Stimulated activated CD8-positive, alpha-beta memory T cell treated with anti-CD3 and anti-CD28 coated beads, Interleukin-7, amount 100 ng/mL, for 4 hours (primary cell): ENCODE results near the gene IGSF21.

Experiments
- DNase-seq, 2 donors: peaks; one replicate each; pipeline ENCODE4 v3.0.0-alpha.2; 2020; ENCODE audit warnings: low read depth in 2 of 2

Gene IGSF21

DNA sequence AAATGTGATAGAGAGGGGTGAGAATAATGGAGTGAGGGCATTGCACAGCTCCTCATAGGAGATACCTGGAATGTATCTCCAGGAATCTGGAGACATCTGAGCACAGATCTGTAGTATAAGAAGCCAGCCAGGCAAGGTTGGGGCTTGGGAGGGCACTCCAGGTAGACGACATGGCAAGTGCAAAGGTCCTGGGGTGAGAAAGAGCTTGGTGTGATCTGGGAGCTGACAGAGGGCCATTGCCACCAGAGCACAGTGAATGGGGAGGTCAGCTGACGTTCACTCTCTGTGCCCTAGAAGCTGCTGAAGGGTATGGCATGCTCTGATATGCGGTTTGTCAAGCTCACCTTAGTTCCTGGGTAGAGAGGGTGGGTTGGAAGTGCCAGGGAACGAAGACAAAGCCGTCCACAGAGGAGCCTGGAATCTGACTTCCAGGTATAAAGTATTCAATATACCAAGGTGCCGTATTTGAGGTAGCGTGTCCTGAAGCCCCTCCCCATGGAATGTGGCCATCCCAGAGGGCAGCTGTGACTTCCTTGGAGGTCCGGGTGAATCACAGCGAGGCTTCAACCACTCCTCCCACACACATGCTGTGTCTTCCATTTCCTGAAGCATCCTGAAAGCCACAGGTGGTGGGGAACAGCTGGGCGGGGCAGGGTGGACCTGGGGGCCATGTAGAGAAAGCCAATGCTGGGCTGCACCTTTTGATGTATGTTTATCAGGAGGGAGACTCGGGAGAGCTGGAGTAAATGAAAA, 190.5 kb downstream of the IGSF21 start:
- no peak for DNase-seq

GRCh38 chr1:18299441-18300338, 192.1 kb downstream of the IGSF21 start:
- DNase-seq = no peak

DNA sequence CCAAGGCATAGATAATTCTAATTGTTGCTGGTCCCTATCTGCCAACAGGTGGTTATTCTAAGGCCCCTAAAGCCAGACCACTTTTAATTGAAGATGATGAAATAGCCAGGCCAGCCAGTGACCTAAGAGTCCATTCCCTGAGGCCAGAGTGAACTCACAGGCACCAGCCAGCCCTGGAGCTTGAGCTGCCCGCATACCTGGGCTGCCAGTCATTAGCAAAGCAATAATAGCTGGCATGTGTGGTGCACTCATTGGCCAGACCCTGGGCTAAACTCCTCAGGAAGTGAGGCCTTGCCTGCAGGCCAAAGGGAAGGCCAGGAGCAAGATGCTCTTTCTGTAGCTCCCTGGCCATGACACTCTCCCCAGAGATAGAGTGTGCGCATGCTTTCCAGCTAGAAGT, 192.8 kb downstream of the IGSF21 start:
- no peak for DNase-seq

DNA sequence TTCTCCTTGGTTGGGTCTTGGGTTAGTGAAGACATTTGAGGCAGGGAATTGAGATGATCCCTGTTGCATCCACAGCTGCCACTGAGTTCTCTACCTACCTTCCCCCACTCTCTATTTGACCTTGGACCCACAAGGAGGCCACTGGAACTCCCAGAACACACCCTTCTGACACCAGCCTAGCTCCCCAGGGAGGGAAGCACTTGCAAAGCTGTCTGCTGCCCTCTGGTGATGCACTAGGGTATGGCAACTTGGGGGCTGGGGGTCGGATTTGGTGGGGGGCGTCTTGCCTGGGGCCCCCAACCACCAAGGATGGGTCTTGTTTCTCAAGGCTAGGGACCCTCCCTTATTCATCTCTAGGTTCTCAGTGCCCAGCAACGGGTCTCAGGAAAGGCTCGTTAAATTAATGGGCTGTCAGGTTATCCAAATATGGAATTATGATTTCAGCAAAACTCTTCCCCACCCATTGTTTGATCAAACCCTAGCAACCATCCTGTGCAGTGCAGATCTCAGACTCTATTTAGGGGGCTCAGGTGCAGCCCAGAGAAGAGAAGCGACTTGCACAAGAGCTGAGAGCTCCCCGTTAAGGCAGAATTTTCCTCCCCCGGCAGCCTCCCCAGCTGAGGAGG, 195.3 kb downstream of the IGSF21 start:
- no peak for DNase-seq

DNA sequence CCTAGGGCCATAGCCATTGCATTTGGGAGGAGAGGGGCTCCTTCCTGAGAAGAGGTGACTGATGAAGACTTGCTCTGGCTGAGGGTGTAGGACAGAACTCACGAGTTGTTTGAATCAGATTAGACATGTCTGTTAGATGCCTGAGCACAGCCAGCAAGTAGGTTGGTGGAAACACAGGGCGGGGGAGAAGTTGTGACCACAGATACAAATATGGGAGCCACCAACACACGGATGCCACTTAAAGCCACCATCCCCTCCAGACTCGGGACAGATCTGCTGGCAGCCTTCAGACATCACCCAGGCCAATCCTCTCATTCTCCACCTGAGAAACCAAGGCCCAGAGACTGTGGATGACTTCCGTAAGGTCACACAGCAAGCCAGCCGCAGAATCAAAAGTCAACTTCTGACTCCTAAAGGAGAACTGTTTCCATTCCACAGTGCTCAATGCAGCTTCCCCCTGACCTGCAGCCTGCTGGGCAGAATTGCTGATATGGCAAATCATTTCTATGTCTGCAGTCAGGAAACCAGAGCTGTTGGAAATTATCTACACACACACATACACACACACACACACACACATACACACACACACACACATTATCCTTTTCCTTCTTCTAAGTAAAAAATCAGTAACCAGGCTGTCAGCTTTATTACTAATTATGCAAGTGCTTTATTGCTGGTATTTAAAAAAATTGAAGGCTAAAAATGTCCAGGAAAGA, 196.7 kb downstream of the IGSF21 start:
- DNase-seq = no peak

GRCh38 chr1:18305182-18305795, 197.7 kb downstream of the IGSF21 start:
- no peak for DNase-seq

DNA sequence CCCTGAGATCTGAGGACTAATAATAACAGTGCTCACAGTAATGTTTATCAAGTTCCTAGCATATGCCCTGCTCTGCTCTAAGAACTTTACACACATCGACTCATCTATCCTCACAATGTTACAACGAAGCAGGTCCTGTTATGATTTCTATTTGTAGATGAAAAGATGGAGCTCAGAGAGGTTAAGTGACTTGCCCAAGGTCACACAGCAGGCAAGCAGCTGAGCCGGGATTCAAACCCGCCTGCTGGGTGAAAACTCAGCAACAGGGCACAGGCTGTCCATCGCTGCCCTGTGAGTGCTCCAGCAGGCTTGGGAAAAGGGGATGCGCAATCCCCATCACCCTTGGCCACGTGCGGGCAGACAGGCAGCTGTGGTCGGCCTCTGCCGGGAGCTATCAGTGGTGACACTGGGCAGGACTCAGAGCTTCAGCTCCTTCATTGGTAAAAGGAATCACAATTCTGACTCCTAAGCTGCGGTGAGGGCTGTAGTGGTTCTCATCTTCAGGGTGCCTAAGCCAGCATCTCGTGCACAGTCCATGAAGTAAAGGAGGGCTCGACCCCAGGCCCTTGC, 199.8 kb downstream of the IGSF21 start:
- DNase-seq = no peak

- DNase-seq = no peak
Measured at GRCh38 chr1:18309552-18310155, 202.1 kb downstream of the IGSF21 start.

DNA sequence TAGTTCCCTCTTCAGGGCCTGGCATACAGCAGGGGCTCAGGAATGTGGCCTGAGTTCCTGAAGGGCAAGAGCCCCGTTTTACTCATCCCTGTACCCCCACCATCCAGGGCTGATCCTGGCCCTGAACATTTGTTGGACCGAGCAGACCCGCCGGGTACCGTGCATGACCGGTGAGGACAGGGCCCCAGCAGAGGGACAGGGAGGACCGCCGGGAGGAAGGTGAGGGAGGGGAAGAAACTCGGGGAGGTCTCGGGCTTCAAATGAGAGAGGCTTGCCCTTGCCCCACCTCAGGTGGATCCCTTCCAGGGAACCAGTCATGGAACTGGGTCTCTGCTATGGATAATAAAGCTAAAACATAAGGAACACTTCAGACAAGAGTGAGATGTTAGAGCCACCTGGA, 205.4 kb downstream of the IGSF21 start:
- no peak for DNase-seq

- no peak for DNase-seq
Measured at GRCh38 chr1:18313523-18313922, 205.9 kb downstream of the IGSF21 start.

DNA sequence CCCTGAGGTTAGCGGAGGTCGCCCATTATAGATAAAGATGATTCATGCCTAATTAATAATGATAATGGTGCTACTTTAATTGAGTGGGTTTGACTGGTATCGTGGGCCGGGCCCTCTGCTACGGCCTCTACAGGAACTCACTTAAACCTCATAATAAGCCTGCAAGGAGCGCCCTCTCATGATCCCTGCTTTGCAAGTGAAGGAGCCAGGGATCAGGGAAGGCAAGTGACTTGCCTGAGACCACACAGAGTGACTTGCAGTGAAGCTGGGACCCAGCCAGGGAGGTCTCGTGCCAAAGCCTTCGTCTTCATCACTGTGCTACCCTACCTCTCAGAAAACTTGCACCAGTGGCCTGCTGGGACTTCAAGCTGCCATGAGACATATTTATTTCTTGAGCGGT, 206.8 kb downstream of the IGSF21 start:
- no peak for DNase-seq

GRCh38 chr1:18315449-18315848, 207.9 kb downstream of the IGSF21 start:
- DNase-seq = no peak

DNA sequence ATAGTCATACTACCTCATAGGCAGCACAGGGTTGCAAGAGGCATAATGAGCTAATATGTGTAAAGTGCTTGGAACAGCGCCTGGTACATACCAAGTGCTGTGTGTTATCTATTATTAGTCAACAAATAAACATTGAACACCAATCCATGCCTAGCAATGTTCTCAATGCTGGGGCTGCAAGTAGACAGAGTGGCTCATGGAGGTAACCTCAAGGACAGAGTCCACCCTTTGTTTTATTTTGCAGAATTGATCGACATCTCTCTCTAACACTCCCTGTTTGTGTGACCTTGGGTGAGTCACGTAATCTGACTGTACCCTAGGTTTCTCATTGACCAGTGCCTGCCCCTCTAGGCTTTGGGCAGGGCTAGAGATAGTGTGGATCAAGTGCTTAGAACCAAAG, 209.2 kb downstream of the IGSF21 start:
- DNase-seq = no peak

DNA sequence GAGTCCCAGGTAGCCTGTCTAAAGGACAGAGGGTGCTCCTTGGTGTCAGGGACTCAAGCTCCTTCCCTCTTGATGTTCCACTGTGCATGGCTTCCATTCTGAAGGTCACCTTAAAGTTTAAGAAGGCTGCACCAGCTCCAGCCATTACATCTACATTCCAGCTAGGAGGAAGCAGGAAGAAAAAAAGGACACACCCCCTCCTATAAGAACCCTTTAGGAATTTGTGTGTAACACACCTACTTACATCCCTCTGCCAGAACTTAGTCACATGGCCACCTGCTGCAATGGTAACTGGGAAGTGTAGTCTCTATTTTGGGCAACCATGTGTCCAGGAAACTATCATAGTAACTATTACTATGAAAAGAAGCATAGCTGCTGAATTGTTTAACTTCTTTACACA, 211.5 kb downstream of the IGSF21 start:
- DNase-seq = no peak

DNA sequence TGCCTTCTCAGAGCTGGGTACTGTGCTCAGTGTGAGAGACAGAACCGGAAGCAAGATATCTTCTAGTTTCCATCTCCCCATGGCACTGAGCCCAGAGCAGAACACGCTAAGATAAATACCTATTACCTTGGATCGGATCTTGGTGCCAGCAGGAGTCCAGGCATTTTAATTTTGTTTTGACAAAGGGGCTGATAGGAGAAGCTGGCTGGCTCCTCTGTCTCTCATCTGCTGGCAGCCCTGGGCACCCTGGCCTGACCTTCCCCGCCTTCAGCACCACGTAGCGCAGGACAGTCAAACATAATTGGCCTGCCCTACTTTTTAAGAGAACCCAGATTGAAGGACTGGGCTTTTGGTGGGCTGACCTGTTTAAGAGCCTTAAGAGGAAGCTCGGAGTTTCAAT, 212.5 kb downstream of the IGSF21 start:
- no peak for DNase-seq

DNA sequence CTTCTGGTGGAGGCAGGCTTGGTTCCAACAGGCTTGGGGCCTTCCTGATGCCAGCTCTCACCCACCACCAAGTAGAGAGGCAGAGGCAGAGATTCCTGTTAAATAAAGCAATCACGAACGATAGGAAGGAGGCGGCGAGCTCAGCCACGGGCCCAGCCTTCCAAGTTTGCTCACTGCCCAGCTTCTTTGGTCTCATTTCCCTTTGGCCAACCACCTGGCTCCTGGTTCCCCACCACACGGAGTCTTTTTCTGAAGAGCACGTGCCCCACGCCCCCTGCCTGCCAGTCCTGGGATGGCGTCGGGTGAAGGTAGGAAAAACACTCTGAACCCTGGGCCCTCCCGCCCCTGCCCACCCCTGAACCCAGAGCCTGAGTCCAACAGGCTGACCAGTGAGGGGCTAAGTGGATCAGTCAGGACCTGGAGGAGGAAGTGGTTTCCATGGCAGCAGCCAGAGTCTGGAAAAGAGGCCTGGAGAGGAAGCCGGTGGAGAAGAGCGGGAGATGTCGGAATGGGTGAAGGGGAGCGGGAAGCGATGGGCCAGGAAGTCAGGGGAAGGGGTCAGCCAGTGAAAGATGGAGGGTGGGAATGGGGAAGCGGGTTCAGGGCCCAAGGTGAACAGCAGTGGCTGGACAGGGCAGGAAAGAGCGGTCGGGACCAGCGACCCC, 214.9 kb downstream of the IGSF21 start:
- no peak for DNase-seq

DNA sequence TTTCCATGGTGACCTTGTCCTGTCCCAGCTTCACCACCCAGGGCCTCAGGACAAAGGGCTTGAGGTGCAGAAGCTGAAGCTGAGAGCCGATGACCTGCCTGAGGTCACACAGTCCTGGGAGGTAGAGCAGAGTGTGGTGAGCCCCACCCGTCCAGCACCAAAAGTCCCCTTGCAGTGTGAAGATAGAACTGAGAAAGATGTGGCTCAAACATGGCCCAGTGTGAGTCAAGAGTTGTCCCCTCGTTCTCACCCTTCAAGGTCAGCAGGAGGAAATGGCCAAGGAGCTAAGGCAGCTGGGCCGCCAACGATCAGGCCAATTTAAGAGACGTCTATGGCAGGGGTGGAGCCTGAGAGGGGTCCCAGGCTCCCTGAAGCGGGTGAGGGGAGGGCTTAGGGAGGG, 215.7 kb downstream of the IGSF21 start:
- DNase-seq = no peak

- DNase-seq = no peak
Measured at GRCh38 chr1:18324246-18324645, 216.6 kb downstream of the IGSF21 start.

GRCh38 chr1:18325136-18325535, 217.5 kb downstream of the IGSF21 start:
- no peak for DNase-seq

- DNase-seq = no peak
Measured at GRCh38 chr1:18326211-18326897, 218.8 kb downstream of the IGSF21 start.
